HG02943 (cell line): ENCODE measurements around the gene ADGRF3.
"Not testable (repeated sequence)": the region's sequence is repeated elsewhere in the genome, so short reads cannot be mapped to it uniquely, and the experiment has no call there.

Experiments
- ATAC-seq: cut with Tn5 transposase; IDR thresholded peaks from one replicate; pipeline ENCODE4 v1.9.1; 2021; ENCODE audit warnings: mild to moderate bottlenecking, low read depth, moderate library complexity; ENCODE audit not compliant: unreplicated experiment

ADGRF3 gene

DNA sequence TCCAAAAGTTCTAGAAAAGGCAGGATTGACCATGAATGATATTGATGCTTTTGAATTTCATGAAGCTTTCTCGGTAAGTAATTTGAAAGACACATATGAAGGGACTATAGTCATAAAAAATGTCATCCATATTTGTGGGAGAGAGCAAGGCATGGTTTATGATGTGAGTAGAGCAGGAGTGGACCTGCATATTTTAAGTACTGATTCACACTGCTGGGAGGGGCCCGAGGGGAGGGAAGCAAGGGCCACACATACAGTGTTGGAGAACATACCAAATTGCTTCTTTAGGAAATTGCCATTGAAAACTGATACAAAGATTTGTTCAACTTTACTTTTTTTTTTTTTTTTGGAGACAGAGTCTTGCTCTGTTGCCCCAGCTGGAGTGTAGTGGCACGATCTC is 62.5 kb downstream of the ADGRF3 start:
- ATAC-seq: no peak

DNA sequence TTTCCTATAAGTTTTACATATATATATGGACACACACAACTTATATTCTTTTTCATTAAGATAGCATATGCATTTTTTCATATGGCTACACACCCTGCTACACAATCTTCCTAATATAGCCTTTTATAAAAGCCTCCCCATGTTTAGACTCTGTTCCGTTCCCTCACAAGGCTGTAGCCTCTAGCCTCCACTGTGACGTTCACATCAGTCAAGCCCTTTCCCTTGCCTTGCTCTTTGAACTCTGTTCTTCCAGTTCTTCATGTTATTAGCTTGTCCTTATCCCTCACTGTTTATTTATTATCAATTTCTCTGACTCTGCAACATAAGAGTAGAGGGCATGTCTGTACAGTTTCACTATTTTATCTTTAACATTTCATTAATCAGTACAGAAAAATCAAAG is 63.0 kb downstream of the ADGRF3 start:
- no peak for ATAC-seq

DNA sequence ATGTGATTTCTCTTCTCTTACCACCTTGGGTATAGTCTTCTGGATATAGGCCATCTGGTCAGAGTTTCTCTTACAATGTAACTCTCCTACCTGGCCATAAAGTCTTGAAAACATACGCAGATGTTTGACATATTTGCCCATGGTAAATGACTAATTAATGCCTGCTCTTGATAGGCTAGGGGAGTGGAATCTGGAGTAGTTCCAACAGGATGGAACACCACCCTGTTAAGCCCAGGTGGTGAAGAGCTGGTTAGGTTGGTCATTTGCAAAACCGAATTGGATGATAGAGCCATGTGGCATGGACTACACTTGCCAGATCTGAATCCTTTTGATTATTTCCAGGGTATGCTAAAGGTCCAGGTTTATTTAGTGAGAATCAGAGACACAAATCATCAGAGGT is 65.4 kb downstream of the ADGRF3 start:
- no peak for ATAC-seq

- no peak for ATAC-seq
Observed at GRCh38 chr2:26279886-26280285, 66.7 kb downstream of the ADGRF3 start.

GRCh38 chr2:26276484-26277227 is 69.9 kb downstream of the ADGRF3 start:
- ATAC-seq: no peak

DNA sequence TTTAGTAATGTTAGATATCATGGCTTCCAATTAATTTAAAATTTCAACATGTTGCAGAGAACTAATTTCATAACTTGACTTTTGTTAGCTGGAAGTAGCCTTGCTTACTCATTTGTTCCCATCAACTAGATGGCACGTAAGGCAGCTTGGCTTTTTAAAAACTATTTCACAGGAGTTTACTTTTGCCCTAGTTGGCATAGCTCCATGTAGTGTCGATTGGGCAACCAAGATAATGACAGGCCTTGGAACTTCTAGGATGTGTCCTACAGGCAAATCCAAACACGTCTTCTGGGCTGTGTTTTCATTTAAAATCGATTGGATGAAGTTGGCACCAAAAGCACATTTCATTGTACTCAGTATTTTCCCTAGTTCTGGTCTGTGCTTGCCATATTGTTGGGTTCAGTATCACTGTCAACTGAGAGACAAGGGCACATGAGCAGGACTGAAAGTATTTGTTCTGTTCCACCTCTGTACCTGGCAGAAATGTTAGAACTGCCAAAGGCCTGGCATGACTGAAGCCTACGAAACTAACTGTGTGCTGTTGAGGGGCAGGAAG is 72.5 kb downstream of the ADGRF3 start:
- no peak for ATAC-seq

GRCh38 chr2:26273501-26273900 is 73.1 kb downstream of the ADGRF3 start:
- no peak for ATAC-seq

GRCh38 chr2:26270373-26270772 is 76.2 kb downstream of the ADGRF3 start:
- ATAC-seq: no peak

- ATAC-seq: no peak
Observed at GRCh38 chr2:26269571-26270158, 76.9 kb downstream of the ADGRF3 start.

- ATAC-seq: not testable (repeated sequence)
Observed at GRCh38 chr2:26268670-26269385, 77.8 kb downstream of the ADGRF3 start.

- ATAC-seq: no peak
Observed at GRCh38 chr2:26268213-26268612, 78.4 kb downstream of the ADGRF3 start.

GRCh38 chr2:26258836-26259235 is 87.8 kb downstream of the ADGRF3 start:
- not testable (repeated sequence) for ATAC-seq
